Fibroblast of skin of back (primary cell): ENCODE data around the gene NUP133.
"Not testable (repeated sequence)": the region's sequence is repeated elsewhere in the genome, so short reads cannot be mapped to it uniquely, and the experiment has no call there.

ENCODE experiments used
- DNase-seq: peaks from one replicate; pipeline ENCODE4 v3.0.0-alpha.2; 2013

Gene NUP133

DNA sequence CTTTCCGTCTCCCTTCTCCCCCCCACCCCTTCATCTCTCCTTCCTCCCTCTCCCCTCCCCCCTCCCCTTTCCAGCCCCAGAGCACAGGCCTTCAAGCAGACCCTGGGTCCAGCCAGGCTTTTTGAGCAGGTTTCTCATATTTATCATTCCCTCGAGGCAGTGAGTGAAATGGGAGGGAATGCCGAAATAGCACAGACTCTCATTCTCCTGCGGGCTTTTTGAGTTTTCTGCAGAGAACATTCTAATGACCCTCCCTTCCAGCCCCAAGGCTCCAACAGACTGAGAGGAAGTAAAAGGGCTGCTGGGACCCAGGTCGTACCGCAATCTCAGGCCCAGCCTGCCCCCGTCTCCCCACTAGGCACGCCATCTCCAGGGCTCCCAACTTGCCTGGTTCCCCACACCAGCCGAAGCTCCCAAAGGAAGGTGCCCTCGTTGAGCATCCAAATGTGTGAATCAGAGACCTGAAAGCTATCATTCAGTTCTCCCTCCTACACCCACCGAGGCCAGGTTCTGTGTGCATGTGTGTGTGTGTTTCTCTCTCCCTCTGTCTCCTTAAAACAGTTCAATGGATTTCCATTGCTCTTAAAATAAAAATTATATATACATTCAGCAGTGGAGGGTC lies 96.6 kb downstream of the NUP133 start:
- no peak for DNase-seq

DNA sequence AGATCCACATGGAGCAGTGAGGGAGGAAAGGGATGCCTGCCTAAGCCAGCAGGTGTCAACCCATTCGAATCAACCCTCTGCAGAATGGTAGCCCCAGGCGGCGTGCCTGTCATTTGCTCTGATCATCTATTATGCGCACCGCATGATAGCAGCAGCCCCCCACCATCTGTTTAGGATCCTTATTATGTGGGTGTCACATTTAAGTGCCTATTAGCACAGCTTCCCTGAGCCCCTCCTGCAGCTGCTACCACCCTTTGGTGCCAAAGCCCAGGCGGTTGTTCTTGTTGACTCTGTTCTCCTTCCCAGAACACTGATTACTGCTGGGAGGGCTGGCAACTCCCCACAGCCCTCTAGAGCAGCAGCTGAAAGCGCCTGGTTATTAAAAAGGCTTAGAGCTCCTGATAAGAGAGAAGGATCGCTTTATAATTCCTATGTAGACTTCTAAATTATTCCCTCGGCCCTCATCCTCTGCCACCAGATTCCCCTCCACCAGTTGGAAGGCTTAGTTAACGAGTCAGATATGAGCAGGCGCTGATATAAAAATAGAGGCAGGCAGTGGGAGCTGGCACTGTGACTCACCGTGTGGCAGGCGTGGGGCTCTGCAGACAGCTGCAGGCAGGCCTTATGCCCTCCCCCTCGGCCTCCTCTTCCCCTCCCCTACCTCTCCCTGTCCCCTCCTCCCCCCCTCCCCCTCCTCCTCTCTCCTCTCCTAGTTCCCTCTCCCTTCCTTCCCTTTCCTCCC lies 97.3 kb downstream of the NUP133 start:
- peak; percentile 82 for DNase-seq

DNA sequence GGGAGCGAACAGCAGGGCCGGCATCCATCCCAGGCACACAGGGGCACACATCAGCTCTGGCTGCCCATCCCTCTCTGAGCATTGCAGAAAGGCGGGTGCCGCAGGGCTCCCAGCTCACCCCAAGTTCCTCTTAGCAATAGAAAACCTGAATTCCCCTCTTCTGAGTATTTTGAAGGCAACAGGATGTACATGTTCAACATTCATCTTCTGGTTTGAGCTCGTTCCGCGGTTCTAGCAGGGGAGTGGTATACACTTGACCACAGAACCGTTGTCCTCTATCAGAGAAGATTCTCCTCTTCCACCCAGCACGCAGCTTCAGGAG lies 97.8 kb downstream of the NUP133 start:
- no peak for DNase-seq

DNA sequence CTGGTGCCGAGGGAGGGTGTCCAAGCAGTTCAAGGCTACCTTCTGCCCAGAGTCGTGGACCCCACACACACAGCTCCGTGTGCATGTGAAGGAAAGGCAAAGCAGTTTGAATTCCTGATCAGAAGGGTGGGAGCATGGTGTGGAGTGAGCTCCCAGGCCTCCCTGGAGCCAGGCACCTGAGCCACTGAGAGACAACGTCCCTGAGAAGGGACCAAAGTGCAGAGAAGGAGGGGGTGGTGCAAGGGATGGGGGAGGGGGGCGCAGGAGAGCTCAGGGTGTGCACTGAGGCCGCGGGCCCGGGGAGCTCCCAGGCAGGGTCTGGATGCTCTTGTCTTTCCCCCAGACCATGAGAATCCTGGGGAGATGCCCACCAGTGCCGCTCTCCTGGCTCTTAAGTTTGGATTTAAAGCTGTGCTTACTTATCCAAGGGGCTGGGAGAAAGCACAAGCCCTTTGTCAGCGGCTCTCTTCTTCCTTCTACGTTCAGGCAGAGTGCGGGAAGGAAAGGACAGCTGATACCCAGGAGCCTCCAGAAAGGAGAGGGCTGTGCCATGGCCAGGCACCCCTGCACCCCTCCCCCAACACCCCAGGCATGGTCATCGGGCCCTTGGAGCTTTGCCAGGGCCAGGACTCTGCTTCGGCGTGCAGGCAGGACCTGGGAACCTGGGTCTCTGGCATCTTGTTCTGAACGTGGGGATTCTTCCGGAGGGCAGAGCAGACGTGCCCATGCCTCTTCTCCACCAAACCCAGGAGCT lies 98.3 kb downstream of the NUP133 start:
- DNase-seq: no peak

DNA sequence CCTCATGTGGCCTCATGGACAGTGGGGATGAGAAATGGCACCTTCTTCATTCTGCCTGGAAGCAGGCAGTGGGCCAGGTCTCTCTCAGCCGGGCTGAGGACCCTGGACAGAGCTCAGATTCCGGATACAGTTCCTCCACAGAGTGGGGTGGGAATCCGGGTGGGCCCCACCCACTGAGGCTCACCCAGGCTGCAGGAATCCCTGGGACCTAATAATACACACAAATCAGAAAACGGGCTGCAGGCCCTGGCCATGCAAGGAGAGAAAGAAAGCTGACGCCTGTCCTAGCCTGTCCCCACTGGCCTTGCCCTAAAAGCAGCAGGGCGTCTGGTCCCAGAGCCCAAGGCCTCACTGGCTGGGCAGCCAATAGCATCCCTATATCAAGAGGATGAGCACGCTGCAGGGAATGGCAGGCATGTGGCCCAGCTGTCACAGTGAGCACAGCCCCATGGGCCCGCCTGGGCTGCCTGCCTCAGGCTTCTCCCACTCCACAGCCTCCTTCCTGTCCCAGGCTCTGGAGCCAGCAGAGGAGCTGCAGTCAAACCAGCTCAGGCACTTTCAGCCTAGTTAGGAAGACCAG lies 99.6 kb downstream of the NUP133 start:
- DNase-seq: peak; percentile 87

DNA sequence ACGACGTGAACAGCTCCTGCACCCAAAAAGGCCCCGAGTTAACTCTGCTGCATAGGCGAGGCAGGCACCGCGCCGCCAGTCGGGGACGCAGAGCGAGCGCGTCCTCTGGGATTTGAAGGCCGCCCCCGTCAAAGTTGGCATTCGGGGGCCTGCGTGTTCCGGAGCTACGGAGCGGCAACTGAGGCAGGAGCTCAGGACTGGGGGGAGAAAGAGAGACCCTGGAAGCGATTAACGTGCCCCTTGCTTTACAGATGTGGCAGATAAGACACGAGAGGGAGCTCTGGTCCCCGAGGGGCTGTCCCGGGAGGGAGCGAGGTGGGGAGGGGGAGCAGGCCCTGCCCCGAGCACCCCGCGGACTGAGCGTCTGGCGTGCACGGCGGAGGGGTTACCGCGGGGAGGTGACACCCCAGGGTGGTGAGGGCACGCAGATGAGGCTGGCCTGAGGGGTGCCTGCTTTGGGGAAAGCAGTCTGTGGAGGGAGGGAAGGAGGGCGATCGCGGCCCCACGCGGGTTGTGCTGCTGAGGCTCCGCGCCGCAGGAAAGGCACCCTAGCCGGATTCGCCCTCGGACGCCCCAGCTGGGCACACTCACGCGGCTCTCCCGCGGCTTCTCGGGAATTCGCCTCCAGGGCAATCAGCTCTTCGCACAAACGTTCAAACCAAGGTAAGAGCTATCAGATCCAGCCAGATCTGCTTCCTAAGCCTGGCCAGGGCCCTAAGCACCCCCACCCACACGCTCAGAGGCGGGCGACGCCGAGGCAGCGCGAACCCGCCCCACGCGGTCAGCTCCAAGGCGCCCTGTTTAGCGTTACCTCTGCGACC lies 100.7 kb downstream of the NUP133 start:
- no peak for DNase-seq

DNA sequence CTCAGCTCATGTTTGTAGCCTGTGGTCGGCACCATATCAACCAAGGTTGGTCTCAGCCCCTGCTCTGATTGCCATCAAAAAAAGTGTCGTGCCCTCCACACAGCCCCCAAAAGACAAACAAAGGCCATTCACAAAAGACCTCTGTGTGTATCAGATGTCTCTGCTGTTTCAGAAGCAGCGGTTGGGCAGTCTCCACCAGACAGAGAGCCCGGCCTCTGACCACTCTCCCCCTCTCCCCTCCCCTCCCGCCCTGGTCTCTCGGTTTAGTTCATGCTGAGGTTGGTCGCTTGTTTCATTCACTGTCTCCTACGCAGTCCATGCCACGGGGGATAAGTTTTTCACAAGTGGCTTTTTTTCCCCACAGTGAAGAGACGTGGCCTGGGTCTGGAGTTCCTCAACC lies 101.3 kb downstream of the NUP133 start:
- DNase-seq: no peak

DNA sequence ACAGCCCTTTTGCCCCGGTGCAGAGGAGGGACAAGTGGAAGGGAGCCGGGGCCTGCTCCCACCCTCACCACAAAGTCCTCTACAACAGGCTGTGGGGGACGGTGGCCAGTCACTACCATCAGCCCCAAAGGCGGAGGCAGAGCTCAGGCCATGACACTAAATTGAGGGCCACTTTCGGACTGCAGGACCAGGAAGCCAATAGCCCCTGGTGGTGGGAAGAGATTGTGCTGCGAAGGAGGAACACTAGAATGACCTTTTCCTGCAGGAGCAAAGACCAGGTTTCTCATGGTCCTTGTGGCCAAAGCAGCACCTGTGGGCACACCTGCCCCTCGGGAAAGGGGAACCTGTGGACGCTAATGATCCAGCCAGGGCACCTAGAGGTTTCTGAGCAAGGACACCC lies 104.6 kb downstream of the NUP133 start:
- no peak for DNase-seq

DNA sequence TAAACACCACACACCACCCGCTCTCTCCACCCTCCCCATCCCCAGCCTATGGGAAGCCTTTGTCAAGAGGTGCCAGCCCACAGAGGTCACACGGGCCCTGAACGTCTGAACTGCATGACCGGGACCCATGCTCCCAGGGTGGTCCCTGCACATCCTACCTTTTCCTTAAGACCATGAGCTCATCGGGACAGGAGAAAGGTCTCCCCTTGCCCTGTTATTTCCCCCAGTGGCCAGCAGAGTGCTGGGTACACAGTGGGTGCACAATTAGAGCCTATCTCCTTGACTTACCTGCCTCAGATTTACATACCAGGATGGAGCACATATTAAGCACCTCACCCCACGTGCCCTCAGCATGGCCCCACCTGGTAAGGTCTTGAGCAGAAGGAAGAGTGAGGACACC lies 105.1 kb downstream of the NUP133 start:
- no peak for DNase-seq

DNA sequence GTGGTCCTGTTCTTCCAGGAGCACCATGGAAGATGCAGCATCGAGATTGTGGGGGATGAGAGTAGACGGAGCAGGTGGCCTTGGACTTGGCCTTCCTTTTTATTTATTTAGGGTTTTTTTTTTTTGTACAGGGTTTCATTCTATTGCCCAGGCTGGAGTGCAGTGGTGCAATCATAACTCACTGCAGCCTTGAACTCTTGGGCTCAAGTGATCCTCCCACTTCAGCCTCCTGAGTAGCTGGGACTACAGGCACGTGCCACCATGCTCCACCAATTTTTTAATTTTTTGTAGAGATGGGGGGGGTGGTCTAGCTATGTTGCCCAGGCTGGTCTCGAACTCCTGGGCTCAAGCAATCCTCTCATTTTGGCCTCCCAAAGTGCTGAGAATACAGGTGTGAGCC lies 105.8 kb downstream of the NUP133 start:
- DNase-seq: not testable (repeated sequence)

DNA sequence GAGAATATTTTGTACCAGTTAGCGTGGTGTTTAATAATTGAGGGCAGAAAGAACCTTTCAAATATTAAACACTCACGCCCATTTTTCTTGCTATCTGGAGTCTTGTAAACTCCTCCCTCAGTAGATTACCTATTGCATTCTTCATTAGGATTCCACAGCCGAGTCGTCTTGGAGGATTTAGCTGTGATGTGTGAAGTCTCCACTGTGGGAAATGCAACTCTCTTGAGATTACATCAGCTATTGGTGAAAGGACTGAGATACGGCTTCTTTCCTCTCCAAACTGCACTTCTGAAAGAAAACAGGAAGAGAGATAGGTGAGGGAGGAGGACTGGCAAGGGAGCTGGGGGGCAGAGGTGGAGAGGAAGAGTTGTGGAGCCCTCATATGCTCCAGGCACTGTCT lies 110.4 kb downstream of the NUP133 start:
- no peak for DNase-seq

DNA sequence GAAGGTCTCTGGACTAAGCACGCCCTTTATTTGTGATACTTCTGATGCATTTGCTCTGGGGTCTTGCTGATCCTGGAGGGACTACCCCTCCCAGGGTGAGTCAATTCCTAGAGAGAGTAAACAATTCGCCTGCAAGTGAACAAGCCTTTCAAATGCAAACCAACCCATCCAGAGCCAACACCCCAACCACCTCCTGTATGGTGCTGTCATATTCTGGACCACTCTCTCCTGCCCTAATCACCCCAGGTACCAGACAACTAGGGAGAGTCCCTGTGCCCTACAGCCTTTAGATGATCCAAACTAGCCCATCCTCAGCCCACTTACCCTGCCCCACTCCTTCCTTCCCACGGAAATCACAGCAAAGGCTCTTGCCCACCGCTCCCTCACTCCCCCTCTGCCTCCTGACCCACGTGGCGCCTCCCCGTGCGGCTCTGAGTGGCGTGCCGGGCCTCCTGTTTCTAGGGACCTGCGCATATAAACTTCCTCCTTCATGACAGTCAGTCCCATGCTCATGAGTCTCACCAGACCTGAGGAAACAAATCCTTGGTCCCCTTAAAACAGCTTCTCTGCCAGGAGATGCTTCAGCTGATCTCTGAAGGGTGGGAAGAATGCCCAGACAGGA lies 111.4 kb downstream of the NUP133 start:
- no peak for DNase-seq

DNA sequence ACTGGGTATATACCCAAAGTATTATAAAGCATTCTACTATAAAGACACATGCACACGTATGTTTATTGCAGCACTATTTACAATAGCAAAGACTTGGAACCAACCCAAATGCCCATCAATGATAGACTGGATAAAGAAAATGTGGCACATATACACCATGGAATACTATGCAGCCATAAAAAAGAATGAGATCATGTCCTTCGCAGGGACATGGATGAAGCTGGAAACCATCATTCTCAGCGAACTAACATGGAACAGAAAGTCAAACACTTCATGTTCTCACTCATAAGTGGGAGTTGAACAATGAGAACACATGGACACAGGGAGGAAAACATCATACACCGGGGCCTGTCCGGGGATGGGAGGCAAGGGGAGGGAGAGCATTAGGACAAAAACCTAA lies 113.6 kb downstream of the NUP133 start:
- DNase-seq: not testable (repeated sequence)

DNA sequence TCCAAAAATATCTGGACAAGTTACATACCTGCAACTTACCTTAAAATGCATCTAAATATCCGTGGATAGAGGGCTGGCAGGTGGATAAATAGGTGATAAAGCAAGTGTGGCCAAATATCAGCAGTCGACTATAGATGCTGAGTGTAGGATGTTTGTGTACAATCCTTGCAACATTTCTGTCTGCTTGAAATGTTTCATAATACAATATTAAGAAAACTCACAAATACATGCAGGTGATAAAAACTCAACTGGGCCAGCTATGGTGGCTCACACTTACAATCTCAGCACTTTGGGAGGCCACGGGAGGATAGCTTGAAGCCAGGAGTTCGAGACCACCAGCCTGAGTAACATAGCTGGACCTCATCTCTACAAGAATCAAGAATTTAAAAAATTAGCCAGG lies 115.2 kb downstream of the NUP133 start:
- no peak for DNase-seq
